NCI-H774 (cell line): ENCODE results near the gene SALL1.

Experiments
- DNase-seq: peaks from one replicate; lab custom pipeline; 2025; lab: John Stamatoyannopoulos, UW

Gene SALL1

GRCh38 chr16:51150888-51151320 lies at the start of gene SALL1:
SALL1 (minus strand) TSS chr16:51151270; CDS start chr16:51151241, 29 bp downstream.
- no peak for DNase-seq

- no peak for DNase-seq
Observed at GRCh38 chr16:51200793-51201192, 49.7 kb upstream of the SALL1 start.

GRCh38 chr16:51197953-51198748 lies 47.1 kb upstream of the SALL1 start:
- DNase-seq, result no peak

GRCh38 chr16:51193879-51194278 lies 42.8 kb upstream of the SALL1 start:
- no peak for DNase-seq

GRCh38 chr16:51184702-51185433 lies 33.8 kb upstream of the SALL1 start:
- no peak for DNase-seq

- no peak for DNase-seq
Observed at GRCh38 chr16:51181503-51181811, 30.4 kb upstream of the SALL1 start.

GRCh38 chr16:51180719-51181502 lies 29.8 kb upstream of the SALL1 start:
- DNase-seq, result no peak

GRCh38 chr16:51175081-51175480 lies 24.0 kb upstream of the SALL1 start:
- no peak for DNase-seq

GRCh38 chr16:51172368-51172767 lies 21.3 kb upstream of the SALL1 start:
- DNase-seq, result no peak

- no peak for DNase-seq
Observed at GRCh38 chr16:51168755-51169154, 17.7 kb upstream of the SALL1 start.

- DNase-seq, result no peak
Observed at GRCh38 chr16:51167170-51167895, 16.3 kb upstream of the SALL1 start.

GRCh38 chr16:51166541-51166940 lies 15.5 kb upstream of the SALL1 start:
- DNase-seq, result no peak

- no peak for DNase-seq
Observed at GRCh38 chr16:51166091-51166490, 15.0 kb upstream of the SALL1 start.

GRCh38 chr16:51165043-51165442 lies 14.0 kb upstream of the SALL1 start:
- DNase-seq, result no peak

GRCh38 chr16:51164574-51164973 lies 13.5 kb upstream of the SALL1 start:
- no peak for DNase-seq

- DNase-seq, result no peak
Observed at GRCh38 chr16:51163894-51164566, 13.0 kb upstream of the SALL1 start.

- no peak for DNase-seq
Observed at GRCh38 chr16:51163366-51163765, 12.3 kb upstream of the SALL1 start.

- no peak for DNase-seq
Observed at GRCh38 chr16:51161440-51162195, 10.5 kb upstream of the SALL1 start.

- no peak for DNase-seq
Observed at GRCh38 chr16:51159865-51160264, 8.8 kb upstream of the SALL1 start.

GRCh38 chr16:51159296-51159695 lies 8.2 kb upstream of the SALL1 start:
- no peak for DNase-seq

- no peak for DNase-seq
Observed at GRCh38 chr16:51157698-51158097, 6.6 kb upstream of the SALL1 start.
